Measurements from ENCODE around the gene MLN.

MLN gene

GRCh38 chr6:33806841-33807240, 3.0 kb upstream of the MLN start:
- Histone ChIP-seq H3K4me1 (ENCODE audit: insufficient read depth, low read length, severe bottlenecking) (no peaks in the 10 kb centered on the region), H3K27me3 (ENCODE audit: insufficient read depth, low read length) (no peaks in the 10 kb centered on the region), H3K9ac (ENCODE audit: low read length) (no peak overlapping the region), H3K4me3 (ENCODE audit: low read depth, low read length, poor library complexity, severe bottlenecking) (no peak overlapping the region), H3K27ac (ENCODE audit: low read depth, low read length, poor library complexity, severe bottlenecking) (no peak overlapping the region), H3K79me2 (ENCODE audit: insufficient read depth, low read length) (no peaks in the 10 kb centered on the region), H3K36me3 (ENCODE audit: insufficient read depth, low read length) (no peaks in the 10 kb centered on the region), H3K9me3 (ENCODE audit: low read length) (no peaks in the 10 kb centered on the region), H3K9me2 (ENCODE audit: low read depth, low read length) (no peaks in the 10 kb centered on the region), H4K20me1 (ENCODE audit: insufficient read depth, low read length) (no peaks in the 10 kb centered on the region), H2AFZ (ENCODE audit: low read length) (no peak overlapping the region), H3K4me2 (ENCODE audit: low read length) (no peak overlapping the region), H3F3A (ENCODE audit: insufficient read depth, low read length) (no peaks in the 10 kb centered on the region)
- TF ChIP-seq EZH2 (IDR thresholded peaks at IDR 0.05; ENCODE audit: borderline replicate concordance, low read length) (no peak), CTCF (IDR thresholded peaks at IDR 0.05; ENCODE audit: low read length) (no peak)

GRCh38 chr6:33802186-33802958, 1.4 kb downstream of the MLN start:
- no peaks in the 10 kb centered on the region for H3K9me2 ChIP-seq (ENCODE audit: low read depth, low read length)
- H3K27ac ChIP-seq (ENCODE audit: low read depth, low read length, poor library complexity, severe bottlenecking) = no peak overlapping the region
- H3K4me1 ChIP-seq (ENCODE audit: insufficient read depth, low read length, severe bottlenecking) = no peaks in the 10 kb centered on the region
- no peaks in the 10 kb centered on the region for H4K20me1 ChIP-seq (ENCODE audit: insufficient read depth, low read length)
- H3K4me2 ChIP-seq (ENCODE audit: low read length) = no peak overlapping the region
- H3F3A ChIP-seq (ENCODE audit: insufficient read depth, low read length) = no peaks in the 10 kb centered on the region
- no peaks in the 10 kb centered on the region for H3K9me3 ChIP-seq (ENCODE audit: low read length)
- no peaks in the 10 kb centered on the region; the same call in 1 of the 2 replicates for H3K27me3 ChIP-seq (ENCODE audit: insufficient read depth, low read length)
- H2AFZ ChIP-seq (ENCODE audit: low read length) = no peak overlapping the region
- H3K4me3 ChIP-seq (ENCODE audit: low read depth, low read length, poor library complexity, severe bottlenecking) = no peak overlapping the region
- TF ChIP-seq EZH2 (IDR thresholded peaks at IDR 0.05; ENCODE audit: borderline replicate concordance, low read length) (no peak), CTCF (IDR thresholded peaks at IDR 0.05; ENCODE audit: low read length) (no peak)
- no peak overlapping the region for H3K9ac ChIP-seq (ENCODE audit: low read length)
- no peaks in the 10 kb centered on the region for H3K36me3 ChIP-seq (ENCODE audit: insufficient read depth, low read length)
- H3K79me2 ChIP-seq (ENCODE audit: insufficient read depth, low read length) = no peaks in the 10 kb centered on the region

GRCh38 chr6:33801611-33802010, 2.2 kb downstream of the MLN start:
- Histone ChIP-seq H3K27me3 (ENCODE audit: insufficient read depth, low read length) (no peaks in the 10 kb centered on the region; the same call in 1 of the 2 replicates), H3K4me1 (ENCODE audit: insufficient read depth, low read length, severe bottlenecking) (no peaks in the 10 kb centered on the region), H2AFZ (ENCODE audit: low read length) (no peak overlapping the region), H4K20me1 (ENCODE audit: insufficient read depth, low read length) (no peaks in the 10 kb centered on the region), H3K27ac (ENCODE audit: low read depth, low read length, poor library complexity, severe bottlenecking) (no peak overlapping the region), H3K36me3 (ENCODE audit: insufficient read depth, low read length) (no peaks in the 10 kb centered on the region), H3K4me3 (ENCODE audit: low read depth, low read length, poor library complexity, severe bottlenecking) (no peak overlapping the region), H3K9me2 (ENCODE audit: low read depth, low read length) (no peaks in the 10 kb centered on the region), H3K9me3 (ENCODE audit: low read length) (no peaks in the 10 kb centered on the region), H3K4me2 (ENCODE audit: low read length) (no peak overlapping the region), H3K79me2 (ENCODE audit: insufficient read depth, low read length) (no peaks in the 10 kb centered on the region), H3K9ac (ENCODE audit: low read length) (no peak overlapping the region), H3F3A (ENCODE audit: insufficient read depth, low read length) (no peaks in the 10 kb centered on the region)
- TF ChIP-seq EZH2 (IDR thresholded peaks at IDR 0.05; ENCODE audit: borderline replicate concordance, low read length) (no peak), CTCF (IDR thresholded peaks at IDR 0.05; ENCODE audit: low read length) (no peak)
